ENCODE measurements around the gene PIP5K1B.

Gene PIP5K1B

DNA sequence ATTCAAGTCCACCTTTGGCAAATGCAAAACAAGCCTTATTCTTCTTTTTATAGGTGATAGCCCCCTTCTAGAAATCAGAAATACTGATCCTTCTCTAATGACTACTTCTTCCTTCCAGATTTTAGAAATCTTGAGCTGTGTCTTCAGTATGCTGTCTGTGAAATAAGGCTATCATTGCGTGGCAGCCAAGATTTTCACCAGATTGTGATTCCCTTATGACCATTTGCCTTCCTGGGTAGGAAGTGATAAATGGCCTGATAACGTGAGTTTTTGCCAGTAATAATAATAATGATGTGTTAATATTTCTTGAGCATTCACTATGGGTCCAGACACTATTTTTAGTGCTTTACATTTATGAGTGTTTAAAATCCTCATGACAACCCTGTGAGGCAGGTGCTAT, 80.9 kb downstream of the PIP5K1B start:
- no peaks in the 10 kb centered on the region for H3K36me3 ChIP-seq (replicated peaks; ENCODE audit: insufficient read depth, low read length)
- no peak for DNase-seq
- no peak overlapping the region for H3K4me2 ChIP-seq (ENCODE audit: low read depth, low read length)
- H3F3A ChIP-seq (ENCODE audit: insufficient read depth, low read length), result no peaks in the 10 kb centered on the region
- H3K9ac ChIP-seq (ENCODE audit: low read length), result no peak overlapping the region
- H4K20me1 ChIP-seq (ENCODE audit: insufficient read depth, low read length), result no peaks in the 10 kb centered on the region
- H2AFZ ChIP-seq (ENCODE audit: low read length), result no peak overlapping the region
- TF ChIP-seq, protein P1, sequence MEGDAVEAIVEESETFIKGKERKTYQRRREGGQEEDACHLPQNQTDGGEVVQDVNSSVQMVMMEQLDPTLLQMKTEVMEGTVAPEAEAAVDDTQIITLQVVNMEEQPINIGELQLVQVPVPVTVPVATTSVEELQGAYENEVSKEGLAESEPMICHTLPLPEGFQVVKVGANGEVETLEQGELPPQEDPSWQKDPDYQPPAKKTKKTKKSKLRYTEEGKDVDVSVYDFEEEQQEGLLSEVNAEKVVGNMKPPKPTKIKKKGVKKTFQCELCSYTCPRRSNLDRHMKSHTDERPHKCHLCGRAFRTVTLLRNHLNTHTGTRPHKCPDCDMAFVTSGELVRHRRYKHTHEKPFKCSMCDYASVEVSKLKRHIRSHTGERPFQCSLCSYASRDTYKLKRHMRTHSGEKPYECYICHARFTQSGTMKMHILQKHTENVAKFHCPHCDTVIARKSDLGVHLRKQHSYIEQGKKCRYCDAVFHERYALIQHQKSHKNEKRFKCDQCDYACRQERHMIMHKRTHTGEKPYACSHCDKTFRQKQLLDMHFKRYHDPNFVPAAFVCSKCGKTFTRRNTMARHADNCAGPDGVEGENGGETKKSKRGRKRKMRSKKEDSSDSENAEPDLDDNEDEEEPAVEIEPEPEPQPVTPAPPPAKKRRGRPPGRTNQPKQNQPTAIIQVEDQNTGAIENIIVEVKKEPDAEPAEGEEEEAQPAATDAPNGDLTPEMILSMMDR (IDR thresholded peaks at IDR 0.05; ENCODE audit: low read length), result no peak
- TF ChIP-seq EZH2 (optimal IDR thresholded peaks at IDR 0.05; ENCODE audit: low read depth, low read length), result no peak
- H3K9me2 ChIP-seq (replicated peaks; ENCODE audit: insufficient read depth, low read length), result no peaks in the 10 kb centered on the region
- no peak overlapping the region for H3K4me3 ChIP-seq (ENCODE audit: low read length)
- H3K27me3 ChIP-seq (replicated peaks; ENCODE audit: insufficient read depth, low read length), result no peaks in the 10 kb centered on the region
- H3K9me3 ChIP-seq (replicated peaks; ENCODE audit: insufficient read depth, low read length), result no peaks in the 10 kb centered on the region
- peaks cover 37% of the 10 kb centered on the region for H3K79me2 ChIP-seq (ENCODE audit: low read length)
- H3K4me1 ChIP-seq (ENCODE audit: low read length), result peaks cover 10% of the 10 kb centered on the region
- H3K27ac ChIP-seq (ENCODE audit: low read length), result no peak overlapping the region

- H3K4me3 ChIP-seq (ENCODE audit: low read length), result no peak overlapping the region
- peaks cover 13% of the 10 kb centered on the region for H3K79me2 ChIP-seq (ENCODE audit: low read length)
- H3K4me1 ChIP-seq (ENCODE audit: low read length), result no peaks in the 10 kb centered on the region
- H3K9ac ChIP-seq (ENCODE audit: low read length), result no peak overlapping the region
- no peaks in the 10 kb centered on the region for H3K27me3 ChIP-seq (replicated peaks; ENCODE audit: insufficient read depth, low read length)
- DNase-seq, result no peak
- no peak overlapping the region for H3K27ac ChIP-seq (ENCODE audit: low read length)
- H3K9me2 ChIP-seq (replicated peaks; ENCODE audit: insufficient read depth, low read length), result no peaks in the 10 kb centered on the region
- H3K36me3 ChIP-seq (replicated peaks; ENCODE audit: insufficient read depth, low read length), result no peaks in the 10 kb centered on the region
- H3F3A ChIP-seq (ENCODE audit: insufficient read depth, low read length), result no peaks in the 10 kb centered on the region
- no peaks in the 10 kb centered on the region for H3K9me3 ChIP-seq (replicated peaks; ENCODE audit: insufficient read depth, low read length)
- TF ChIP-seq, protein P1 (IDR thresholded peaks at IDR 0.05; ENCODE audit: low read length), result no peak
- no peak for TF ChIP-seq EZH2 (optimal IDR thresholded peaks at IDR 0.05; ENCODE audit: low read depth, low read length)
- no peak for TF ChIP-seq EZH2phosphoT487 (IDR thresholded peaks at IDR 0.05; ENCODE audit: low read length)
- no peak overlapping the region for H3K4me2 ChIP-seq (ENCODE audit: low read depth, low read length)
- no peaks in the 10 kb centered on the region for H4K20me1 ChIP-seq (ENCODE audit: insufficient read depth, low read length)
- H2AFZ ChIP-seq (ENCODE audit: low read length), result no peak overlapping the region
Observed at GRCh38 chr9:68791169-68791568, 86.1 kb downstream of the PIP5K1B start.

DNA sequence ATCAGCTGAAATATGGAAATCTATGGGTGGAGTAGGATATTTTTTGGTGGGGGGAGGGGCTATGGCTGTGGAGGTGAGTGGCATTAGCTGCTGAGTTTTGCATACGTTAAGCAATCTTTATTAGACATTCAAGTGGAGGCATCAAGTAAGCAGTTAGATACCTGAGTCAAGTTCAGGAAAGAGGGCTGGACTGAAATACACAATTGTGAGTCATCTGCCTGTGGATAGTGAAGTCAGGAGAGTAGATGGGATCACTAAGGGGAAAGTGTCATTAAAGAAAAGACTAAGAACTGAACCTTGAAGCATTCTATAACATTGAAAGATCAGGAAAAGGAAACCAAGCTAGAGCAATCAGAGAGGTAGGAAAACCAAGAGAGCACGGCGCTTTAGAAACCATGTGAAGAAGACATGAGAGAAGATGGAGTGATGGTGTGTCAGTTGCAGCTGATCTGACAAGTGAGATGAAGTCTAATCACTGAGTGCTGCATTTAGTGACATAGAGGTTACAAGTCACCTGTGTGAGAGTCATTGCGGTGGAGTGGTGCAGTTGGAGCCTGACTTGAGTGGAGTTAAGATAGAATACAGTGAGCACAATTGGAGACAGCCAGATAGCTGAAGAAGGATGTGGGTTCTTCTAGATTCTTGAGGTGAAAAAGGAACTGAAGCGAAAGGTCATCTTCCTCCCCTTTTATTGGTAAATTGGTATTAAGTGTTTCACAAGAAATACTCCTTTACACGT, 88.7 kb downstream of the PIP5K1B start:
- no peak for DNase-seq
- Histone ChIP-seq H3K36me3 (replicated peaks; ENCODE audit: insufficient read depth, low read length) (no peaks in the 10 kb centered on the region), H3K9me2 (replicated peaks; ENCODE audit: insufficient read depth, low read length) (no peaks in the 10 kb centered on the region), H3K4me2 (ENCODE audit: low read depth, low read length) (no peak overlapping the region), H3F3A (ENCODE audit: insufficient read depth, low read length) (no peaks in the 10 kb centered on the region), H3K9ac (ENCODE audit: low read length) (no peak overlapping the region), H3K27ac (ENCODE audit: low read length) (no peak overlapping the region), H3K4me1 (ENCODE audit: low read length) (no peaks in the 10 kb centered on the region), H3K79me2 (ENCODE audit: low read length) (peaks cover 16% of the 10 kb centered on the region), H3K9me3 (replicated peaks; ENCODE audit: insufficient read depth, low read length) (no peaks in the 10 kb centered on the region), H3K27me3 (replicated peaks; ENCODE audit: insufficient read depth, low read length) (no peaks in the 10 kb centered on the region), H2AFZ (ENCODE audit: low read length) (no peak overlapping the region), H4K20me1 (ENCODE audit: insufficient read depth, low read length) (no peaks in the 10 kb centered on the region), H3K4me3 (ENCODE audit: low read length) (no peak overlapping the region)
- TF ChIP-seq EZH2phosphoT487 (IDR thresholded peaks at IDR 0.05; ENCODE audit: low read length) (no peak), EZH2 (optimal IDR thresholded peaks at IDR 0.05; ENCODE audit: low read depth, low read length) (no peak)
- TF ChIP-seq, protein P1 (IDR thresholded peaks at IDR 0.05; ENCODE audit: low read length), result no peak

Measured in MM.1S (cell line).